Measurements from ENCODE around the gene IL1RAP.

Gene IL1RAP

DNA sequence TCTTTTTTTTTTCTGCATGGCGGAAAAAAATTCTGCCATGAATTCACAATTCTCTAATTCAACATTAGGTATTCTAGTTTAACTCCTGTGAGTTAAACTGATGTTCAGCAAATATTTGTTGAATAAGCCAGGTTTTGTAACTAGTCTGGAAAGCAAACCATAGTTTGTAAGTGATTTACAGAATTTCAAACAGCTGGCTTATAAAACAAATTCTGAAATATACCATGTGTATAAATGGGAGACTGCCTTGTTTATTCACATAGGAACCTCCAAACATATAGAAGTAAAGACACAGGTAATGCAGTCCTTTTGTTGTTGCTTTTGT, 101.1 kb downstream of the IL1RAP start:
- no peak for DNase-seq (ENCODE audit: low spot score)

DNA sequence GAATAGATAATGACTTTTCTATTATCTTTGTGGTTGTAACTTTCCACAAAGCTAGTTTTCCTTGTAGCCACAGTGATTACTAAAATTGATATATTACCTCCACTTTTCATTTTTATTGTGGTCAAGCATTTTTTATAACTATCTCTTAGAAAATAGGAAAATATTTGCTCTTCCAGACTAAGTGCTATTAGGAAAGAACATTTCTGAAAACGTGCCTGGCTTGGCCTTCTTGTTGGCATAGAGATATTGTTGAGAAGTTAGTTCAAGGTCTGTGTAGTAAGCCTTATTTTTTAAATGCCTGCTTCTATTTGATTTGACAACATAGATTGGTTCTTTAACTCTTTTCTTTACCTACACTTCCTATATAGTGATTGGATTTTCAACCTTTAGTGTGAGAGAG, 101.7 kb downstream of the IL1RAP start:
- no peak for DNase-seq (ENCODE audit: low spot score)

DNA sequence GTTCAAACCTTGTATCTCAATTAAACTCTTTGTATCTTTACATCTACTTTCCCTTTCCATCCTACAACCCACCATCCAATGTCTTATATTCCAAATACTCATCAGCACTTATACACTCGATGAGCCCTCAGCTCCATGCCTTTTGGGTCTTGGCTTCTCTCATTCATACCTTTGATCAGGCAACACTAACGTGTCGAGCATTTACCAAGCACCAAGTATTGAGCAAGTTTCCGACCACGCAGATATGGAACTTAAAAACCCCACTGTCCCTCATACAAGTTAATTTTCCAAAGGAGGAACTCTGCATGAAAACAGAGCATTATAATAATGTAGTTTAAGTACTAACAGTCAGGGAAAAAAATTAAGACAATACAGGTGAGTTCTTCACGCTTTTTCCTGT, 102.8 kb downstream of the IL1RAP start:
- DNase-seq (ENCODE audit: low spot score) = no peak

DNA sequence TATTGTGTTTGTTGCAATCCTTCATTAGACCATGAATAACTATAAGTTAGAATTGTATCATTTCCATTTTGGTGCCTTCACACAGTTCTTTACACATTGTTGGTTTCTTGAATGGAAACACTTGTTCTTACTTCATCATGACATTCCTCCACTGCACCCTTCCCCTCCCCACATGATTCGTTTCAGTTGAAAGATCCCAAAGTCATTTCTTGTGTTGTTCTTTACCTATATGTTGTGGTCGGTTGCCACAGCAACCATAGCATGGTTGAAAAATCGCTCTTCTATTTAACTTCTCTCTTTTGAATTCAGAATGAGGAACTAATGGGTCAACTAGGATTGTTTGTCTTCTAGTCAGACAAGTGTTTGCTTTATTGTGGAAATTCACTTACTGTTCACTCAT, 103.3 kb downstream of the IL1RAP start:
- no peak for DNase-seq (ENCODE audit: low spot score)

DNA sequence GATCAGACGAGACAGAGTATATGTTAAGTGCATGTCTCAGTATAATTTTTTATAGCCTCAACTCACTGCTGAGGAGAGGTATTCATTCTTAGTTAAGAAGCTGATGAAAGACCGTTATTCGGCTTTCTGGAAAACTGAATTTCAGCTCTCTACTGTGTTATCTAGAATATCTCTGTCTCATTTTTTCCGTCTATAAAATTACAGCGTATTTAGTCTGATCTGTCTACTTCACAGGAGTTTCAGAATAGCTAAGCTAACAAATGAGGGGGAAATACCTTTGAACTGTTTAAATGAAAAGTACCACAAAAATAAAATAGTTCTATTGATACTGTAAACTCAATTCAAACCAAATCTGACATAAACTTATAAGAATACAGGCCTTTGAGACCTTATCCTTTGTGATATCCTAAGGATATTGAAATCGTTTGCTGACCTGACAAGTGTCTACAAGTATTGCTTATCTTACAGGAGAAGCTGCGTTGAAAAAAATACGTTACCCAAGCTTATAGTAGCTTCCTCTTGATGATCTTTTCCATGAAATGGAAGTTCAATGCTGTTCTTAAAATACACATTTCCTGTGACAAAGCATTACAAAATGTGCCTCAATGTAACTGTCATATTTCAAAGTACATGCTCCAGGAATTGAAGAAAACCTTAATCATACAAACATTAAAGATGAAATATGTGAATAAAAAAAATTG, 104.6 kb downstream of the IL1RAP start:
- DNase-seq (ENCODE audit: low spot score) = no peak

DNA sequence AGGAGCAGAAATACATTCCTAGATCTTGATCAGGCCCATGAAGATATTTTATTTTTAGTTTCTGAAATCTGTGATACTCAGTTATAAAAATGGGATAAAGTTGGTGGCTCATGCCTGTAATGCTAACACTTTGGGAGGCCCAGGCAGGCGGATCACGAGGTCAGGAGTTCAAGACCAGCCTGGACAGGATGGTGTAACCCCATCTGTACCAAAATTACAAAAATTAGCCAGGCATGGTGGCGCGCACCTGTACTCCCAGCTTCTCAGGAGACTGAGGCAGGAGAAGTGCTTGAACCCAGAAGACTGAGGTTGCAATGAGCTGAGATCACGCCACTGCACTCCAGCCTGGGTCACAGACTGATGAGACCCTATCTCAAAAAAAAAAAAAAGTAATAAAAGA, 105.5 kb downstream of the IL1RAP start:
- no peak for DNase-seq (ENCODE audit: low spot score)

DNA sequence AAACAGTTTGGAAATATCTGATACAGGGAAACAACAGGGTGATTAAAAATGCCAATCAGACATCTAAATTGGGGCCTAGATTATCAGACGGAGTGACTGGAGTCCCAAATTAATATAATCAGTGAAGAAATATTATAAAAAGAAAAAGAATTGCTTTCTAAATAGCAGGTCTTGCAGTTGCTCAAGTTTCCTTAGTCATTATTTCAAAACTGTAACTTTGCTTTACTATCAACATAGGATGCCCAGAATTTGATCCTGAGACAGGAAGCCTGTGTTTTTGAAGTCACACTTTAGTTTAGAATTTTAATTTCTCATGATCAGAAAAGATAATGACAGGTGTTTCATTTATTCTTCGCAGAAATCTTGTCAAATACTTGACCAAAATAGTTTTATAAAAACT, 105.9 kb downstream of the IL1RAP start:
- DNase-seq (ENCODE audit: low spot score) = no peak

DNA sequence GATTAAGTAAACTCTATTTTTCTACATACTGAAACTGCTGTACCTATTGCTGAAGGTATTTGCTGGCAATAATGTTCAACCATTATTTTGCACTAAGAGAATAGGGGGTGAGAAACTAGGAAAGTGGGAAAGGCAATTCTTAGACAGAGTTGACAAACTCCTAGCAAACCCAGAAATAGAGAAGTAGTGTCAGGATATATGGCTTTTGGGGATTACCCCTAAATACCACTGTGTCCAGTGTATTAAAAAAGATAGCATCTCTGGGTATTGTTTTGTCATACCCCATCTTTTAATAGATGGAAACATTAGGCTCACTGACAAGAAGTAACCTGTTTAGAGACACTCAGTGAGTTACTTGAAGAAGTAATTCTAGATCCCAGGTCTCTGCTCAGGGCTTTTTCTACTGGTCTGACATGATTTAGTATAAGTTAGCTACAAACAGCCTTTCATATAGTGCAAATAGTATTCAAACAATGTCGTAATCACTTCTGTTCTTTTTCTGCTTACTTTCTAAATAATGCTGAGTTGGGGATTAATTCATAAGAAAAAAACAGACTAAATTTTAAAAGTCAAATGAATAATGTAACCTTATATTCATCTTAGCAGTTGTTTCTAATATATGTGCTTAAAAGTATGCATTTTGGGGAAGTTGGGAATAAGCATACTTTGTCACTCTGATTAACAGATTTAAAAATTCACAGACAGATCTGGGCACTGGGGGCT, 107.2 kb downstream of the IL1RAP start:
- DNase-seq (ENCODE audit: low spot score) = no peak

DNA sequence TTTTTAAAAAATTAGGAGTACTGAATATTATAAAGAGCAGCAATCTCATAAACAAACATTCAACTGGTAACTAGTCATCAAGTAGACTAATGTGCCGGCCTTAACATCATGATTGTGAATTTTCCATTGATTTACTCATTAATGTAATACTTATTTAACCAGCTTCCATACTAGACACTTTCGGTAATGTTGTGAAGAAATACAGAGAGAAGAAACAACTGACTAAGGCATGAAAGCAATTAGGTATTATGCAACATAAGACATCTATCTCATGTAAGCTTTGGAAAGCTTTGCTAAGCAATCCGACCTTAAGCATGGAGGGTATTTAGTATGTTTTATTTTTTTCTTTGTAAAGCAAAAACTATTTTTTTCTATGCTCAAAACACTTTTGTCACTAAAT, 108.0 kb downstream of the IL1RAP start:
- DNase-seq (ENCODE audit: low spot score) = no peak

DNA sequence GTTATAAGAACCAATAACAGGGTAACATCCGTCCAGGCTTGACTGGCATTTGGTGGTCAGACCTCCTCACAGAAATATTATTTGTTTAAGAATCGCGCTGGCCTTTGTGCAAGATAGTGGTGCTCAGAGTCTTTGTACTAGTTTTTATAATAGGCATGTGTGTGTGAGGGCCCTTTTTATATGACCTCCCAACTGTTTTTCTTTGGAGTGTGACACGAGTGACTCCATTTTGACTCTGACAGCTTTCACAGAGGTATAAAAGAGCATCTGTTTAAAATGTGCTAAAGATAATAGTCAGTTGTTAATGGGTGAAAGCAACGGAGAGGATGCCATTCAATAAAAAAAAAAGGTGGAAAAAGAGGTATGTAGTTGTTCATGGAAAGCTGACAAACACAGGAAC, 110.4 kb downstream of the IL1RAP start:
- no peak for DNase-seq (ENCODE audit: low spot score)

DNA sequence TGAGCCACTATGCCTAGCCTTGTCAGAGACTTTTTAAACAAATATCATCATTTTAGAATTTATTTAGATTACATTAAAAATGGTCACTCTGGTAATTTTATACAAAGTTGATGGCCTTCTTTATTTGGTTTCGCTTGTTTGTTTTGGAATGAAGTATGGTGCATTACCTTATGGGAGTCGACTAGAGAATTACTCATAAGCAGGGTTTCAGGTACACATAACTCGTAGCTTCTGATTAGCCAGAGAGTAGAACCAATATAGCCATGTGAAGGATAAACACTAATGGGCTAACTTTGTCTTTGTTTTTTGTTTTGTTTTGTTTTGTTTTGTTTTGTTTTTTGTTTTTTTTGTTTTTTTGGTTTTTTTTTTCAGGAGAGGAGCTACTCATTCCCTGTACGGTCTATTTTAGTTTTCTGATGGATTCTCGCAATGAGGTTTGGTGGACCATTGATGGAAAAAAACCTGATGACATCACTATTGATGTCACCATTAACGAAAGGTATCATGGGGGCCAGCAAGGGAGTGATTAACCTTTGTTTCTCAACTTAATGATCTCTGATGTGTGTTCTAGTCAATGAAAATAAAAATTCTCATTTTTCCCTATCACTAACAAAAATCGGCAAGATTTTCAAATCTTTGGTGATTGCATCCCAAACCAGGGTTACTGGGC, 113.2 kb downstream of the IL1RAP start:
- no peak for DNase-seq (ENCODE audit: low spot score)

DNA sequence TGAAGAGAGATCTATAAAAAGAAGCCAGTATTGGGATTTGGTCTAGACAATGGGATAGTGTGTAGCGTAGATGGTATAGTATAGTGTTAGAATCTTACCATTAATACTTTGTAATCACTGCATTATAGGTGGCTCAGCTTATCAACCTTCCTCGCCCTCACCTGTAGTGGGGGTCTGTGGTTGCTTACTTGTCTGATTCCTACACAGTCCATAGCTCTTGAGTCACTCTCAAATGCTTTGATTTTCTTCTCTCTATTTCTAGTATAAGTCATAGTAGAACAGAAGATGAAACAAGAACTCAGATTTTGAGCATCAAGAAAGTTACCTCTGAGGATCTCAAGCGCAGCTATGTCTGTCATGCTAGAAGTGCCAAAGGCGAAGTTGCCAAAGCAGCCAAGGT, 115.2 kb downstream of the IL1RAP start:
- DNase-seq (ENCODE audit: low spot score) = no peak

DNA sequence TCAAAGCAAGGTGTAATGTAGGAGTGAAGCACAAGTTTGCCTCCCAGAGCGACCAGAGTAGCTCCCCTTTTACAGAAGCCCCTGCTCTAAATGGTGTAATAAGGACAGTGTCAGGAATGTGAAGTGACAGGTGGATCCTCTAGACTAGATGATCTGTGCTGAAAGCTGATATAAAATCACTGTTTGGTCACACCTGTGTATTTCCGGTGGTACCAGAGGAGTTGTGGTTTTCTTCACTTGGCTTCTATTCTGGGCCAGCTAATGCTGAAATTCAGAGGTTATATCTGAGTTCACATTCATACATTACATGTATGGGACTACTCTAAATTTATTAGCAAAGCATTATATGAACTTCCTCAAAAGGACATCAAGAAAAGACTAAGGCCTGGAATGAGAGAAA, 117.4 kb downstream of the IL1RAP start:
- no peak for DNase-seq (ENCODE audit: low spot score)

DNA sequence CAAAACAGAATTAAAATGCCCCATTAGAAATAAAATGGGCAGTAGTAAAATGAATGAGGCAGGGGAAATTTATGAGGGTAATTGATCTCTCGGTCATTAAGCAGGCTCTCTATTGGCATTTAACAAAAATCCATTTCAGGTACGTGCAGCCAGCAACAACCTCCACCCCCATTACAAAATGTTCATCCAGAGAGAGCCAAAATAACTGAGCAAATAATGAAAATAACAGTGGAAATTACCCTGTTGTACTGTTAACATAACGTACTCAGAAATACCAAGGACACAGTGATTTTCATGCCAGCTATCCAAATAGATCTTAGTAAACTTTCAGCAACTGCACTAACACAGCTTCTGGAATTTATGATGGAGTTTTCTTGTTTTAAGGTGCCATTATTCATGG, 127.7 kb downstream of the IL1RAP start:
- no peak for DNase-seq (ENCODE audit: low spot score)

DNA sequence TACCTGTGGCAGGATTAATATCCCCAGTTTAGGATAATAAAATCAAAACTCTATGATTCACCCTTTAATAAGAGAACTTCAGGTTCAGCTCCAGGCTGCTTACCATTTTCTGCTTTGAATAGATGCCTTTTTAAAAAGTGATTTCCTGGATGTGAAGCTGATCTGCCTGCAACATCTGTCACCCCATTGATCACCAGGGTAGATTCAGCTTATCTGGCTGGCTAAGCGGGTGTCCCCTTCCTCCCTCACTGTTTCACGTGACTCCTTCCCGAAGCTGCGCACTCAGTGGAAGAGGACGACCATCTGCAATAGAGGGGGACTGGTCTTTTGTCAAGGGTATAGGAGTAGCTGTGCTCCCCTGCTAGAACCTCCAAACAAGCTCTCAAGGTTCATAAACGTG, 128.1 kb downstream of the IL1RAP start:
- DNase-seq (ENCODE audit: low spot score) = no peak

DNA sequence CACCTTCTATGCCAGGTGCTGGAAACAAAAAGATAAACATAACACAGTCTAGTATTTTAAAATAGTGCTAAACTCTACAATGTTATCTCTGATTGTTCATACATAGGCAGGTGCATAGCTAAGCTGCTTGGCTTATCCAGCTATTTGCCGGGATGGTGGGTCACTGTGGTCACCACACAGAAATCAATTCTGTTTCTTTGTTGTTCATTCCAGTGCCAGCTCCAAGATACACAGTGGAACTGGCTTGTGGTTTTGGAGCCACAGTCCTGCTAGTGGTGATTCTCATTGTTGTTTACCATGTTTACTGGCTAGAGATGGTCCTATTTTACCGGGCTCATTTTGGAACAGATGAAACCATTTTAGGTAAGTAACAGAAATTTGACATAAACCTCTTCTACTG, 130.2 kb downstream of the IL1RAP start:
- DNase-seq (ENCODE audit: low spot score) = no peak

DNA sequence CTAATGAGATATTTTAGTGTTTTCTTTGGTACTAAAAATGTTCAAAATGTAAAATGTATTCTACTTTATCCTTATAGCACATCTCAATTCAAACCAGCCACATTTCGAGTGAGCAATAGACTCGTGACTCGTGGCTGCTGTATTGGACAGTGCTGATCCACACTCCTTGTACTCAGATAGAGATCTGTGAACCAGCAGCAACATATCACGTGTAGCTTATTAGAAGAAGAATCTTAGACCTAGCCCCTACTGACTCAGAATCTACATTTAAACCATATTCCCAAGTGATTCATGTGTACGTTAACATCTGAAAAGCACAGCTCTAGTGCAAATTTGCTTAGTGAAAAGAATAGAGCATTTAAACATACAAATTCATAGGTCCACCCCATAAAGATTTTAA, 130.9 kb downstream of the IL1RAP start:
- peak; percentile 23 for DNase-seq (ENCODE audit: low spot score)

DNA sequence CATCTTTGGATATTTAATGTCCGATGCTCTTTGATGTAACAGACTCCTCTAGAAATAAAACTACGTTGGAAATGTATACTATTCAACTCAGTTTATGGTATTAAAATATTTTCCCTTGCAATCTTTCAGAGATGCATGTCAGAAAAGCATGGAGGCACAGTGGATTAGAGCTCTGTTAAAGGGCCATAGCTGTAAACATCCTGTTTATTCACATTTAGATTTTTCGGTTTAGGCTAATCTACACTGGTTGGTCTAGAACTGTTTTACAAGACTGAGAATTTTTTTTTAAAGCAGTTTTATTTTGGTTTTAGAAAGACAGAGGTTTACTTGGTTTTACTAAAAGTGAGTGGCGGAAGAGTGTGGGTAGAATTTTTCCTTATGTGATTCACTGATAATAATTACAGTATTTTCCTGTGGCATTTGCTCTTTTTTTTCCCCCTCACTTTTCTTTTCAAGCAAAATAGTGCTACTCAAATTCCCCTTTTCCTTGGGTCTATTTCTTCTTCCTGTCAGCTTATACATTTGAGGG, 132.1 kb downstream of the IL1RAP start:
- no peak for DNase-seq (ENCODE audit: low spot score)

DNA sequence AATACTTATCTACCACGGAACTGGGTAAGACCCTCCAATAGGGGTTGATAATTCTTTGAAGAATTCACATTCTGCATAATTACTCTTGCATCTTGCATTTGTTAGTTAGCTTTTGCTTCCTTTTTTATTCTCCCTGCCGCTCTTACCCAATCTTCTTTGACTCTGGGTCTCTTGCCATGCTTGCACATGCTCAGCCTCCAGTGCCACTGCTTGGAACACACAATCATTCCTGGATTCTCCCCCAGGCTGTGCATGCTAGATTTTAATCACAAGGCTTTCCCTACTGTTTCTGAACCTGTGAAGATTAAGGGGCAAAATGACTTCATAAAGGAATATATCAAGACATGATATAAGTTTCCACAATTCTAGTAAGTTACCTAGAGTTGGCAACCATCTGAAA, 133.1 kb downstream of the IL1RAP start:
- DNase-seq (ENCODE audit: low spot score) = no peak

DNA sequence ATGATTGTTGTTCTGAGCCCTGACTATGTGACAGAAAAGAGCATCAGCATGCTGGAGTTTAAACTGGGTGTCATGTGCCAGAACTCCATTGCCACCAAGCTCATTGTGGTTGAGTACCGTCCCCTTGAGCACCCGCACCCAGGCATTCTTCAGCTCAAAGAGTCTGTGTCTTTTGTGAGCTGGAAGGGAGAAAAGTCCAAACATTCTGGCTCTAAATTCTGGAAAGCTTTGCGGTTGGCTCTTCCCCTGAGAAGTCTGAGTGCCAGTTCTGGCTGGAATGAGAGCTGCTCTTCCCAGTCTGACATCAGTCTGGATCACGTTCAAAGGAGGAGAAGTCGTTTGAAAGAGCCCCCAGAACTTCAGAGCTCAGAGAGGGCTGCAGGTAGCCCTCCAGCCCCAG, 142.0 kb downstream of the IL1RAP start:
- no peak for DNase-seq (ENCODE audit: low spot score)

DNA sequence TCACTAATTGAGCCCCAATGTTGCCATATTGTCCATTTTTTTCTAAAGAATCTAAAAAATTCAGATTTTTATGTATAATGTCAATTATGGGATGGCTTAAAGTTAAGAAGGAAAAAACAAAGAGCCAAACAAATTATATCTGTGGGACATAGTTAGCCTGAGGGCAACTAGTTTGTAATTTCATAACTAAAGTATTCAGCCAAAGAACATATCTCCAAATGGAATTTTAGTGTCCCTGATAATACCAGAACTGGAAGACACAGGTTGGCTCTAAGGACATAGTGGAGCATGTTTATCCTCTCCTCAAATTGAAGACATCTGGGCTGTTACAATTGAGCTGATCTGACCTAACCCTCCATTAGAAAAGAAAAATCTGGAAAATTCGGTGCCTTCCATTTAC, 144.2 kb downstream of the IL1RAP start:
- DNase-seq (ENCODE audit: low spot score) = no peak

DNA sequence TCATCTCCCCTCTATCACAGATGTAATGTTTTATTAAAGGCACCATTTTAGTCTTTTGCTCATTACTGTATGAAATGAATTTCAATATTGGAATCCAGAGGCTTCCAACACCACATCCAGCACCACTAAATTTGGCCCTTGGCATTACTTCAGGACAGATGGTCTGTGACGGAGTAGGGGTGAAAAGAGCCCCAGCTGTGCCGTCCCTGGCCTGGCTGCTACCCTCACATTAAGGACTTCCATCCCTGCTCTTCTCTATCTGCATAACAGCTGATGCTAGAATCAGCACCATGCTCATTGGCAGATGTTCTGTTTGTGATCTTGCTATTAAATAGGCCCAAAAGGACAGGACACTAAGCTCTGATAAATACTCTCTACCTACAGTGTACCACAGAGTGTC, 152.9 kb downstream of the IL1RAP start:
- DNase-seq (ENCODE audit: low spot score) = no peak

DNA sequence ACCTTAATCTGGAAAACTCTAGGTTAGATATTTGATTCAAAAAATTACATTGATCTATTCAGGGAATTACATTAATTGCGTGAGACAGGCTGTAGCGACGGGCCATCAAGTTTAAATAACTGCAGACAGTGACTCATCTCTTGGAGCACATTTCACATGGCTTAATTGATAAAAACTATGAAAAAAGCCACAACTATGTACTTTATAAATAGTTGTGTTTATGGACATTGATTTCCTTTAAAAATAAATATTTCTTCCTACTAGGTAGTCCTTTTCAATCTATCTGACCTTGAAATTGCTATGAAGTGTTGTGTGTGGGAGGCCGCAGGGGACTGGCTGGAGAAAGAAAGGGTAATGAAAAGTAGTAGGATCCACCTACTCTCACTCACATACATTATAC, 157.8 kb downstream of the IL1RAP start:
- DNase-seq (ENCODE audit: low spot score) = peak; percentile 7

Data from AG08395 (cell line).